ENCODE results near the gene CLTCL1.
"Not testable (repeated sequence)": the region's sequence is repeated elsewhere in the genome, so short reads cannot be mapped to it uniquely, and the experiment has no call there.

CLTCL1 gene

DNA sequence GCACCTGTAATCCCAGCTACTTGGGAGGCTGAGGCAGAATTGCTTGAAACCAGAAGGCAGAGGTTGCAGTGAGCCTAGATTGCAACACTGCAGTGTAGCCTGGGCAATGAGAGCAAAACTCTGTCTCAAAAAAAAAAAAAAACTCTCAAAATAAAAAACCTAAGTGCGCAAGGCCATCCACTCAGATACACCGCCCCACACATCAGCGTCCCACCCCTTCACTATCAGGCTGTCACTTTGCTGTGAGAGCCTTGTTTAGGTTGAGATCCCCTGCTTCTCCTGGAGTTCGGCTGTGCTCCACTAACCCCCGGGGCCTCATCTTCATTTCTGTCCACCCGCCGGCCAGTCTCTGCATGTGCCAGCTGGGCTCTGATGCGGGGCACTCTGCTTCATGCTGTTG, 125.1 kb downstream of the CLTCL1 start:
- DNase-seq (ENCODE audit: extremely low read depth, insufficient read length) = no peak
- Histone ChIP-seq H3K27me3 (replicated peaks; ENCODE audit: control insufficient read depth, insufficient read depth, low read length) (peaks cover 4% of the 10 kb centered on the region; the same call in 1 of the 2 replicates), H3K36me3 (ENCODE audit: control insufficient read depth, insufficient read depth, low read length) (no peaks in the 10 kb centered on the region), H3K4me3 (replicated peaks; ENCODE audit: low read depth, low read length) (no peak overlapping the region)
- TF ChIP-seq, protein P1, sequence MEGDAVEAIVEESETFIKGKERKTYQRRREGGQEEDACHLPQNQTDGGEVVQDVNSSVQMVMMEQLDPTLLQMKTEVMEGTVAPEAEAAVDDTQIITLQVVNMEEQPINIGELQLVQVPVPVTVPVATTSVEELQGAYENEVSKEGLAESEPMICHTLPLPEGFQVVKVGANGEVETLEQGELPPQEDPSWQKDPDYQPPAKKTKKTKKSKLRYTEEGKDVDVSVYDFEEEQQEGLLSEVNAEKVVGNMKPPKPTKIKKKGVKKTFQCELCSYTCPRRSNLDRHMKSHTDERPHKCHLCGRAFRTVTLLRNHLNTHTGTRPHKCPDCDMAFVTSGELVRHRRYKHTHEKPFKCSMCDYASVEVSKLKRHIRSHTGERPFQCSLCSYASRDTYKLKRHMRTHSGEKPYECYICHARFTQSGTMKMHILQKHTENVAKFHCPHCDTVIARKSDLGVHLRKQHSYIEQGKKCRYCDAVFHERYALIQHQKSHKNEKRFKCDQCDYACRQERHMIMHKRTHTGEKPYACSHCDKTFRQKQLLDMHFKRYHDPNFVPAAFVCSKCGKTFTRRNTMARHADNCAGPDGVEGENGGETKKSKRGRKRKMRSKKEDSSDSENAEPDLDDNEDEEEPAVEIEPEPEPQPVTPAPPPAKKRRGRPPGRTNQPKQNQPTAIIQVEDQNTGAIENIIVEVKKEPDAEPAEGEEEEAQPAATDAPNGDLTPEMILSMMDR (IDR thresholded peaks at IDR 0.05; ENCODE audit: insufficient read depth, low read length, poor library complexity, severe bottlenecking) = no peak

DNA sequence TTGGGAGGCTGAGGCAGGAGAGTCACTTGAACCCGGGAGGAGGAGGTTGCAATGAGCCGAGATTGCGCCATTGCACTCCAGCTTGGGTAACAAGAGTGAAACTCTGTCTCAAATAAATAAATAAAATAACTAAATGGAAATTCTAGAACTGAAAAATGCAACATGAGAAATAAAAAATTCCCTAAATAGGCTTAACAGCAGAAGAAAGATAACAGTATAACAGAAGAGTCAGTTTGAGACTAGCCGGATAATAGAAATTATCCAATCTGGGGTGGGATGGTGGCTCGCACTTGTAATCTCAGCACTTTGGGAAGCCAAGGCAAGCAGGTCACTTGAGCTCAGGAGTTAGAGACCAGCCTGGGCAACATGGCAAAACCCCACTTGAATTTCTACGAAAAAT, 127.1 kb downstream of the CLTCL1 start:
- no peak for DNase-seq (ENCODE audit: extremely low read depth, insufficient read length)
- H3K36me3 ChIP-seq (ENCODE audit: control insufficient read depth, insufficient read depth, low read length) = no peaks in the 10 kb centered on the region
- peaks cover 1% of the 10 kb centered on the region; the same call in 1 of the 2 replicates for H3K27me3 ChIP-seq (replicated peaks; ENCODE audit: control insufficient read depth, insufficient read depth, low read length)
- no peak overlapping the region for H3K4me3 ChIP-seq (replicated peaks; ENCODE audit: low read depth, low read length)
- TF ChIP-seq, protein P1 (IDR thresholded peaks at IDR 0.05; ENCODE audit: insufficient read depth, low read length, poor library complexity, severe bottlenecking) = no peak

DNA sequence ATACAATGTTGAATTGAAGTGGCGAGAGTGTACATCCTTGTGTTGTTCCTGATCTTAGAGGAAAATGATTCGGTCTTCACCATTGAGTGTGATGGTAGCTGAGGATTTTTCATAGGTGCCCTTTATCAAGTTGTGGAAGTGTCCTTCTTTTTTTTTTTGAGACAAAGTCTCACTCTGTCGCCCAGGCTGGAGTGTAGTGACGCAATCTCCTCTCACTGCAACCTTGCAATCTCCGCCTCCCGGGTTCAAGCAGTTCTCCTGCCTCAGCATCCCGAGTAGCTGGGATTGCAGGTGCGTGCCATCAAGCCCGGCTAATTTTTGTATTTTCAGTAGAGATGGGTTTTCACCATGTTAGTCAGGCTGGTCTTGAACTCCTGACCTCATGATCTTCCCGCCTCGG, 132.9 kb downstream of the CLTCL1 start:
- H3K36me3 ChIP-seq (ENCODE audit: control insufficient read depth, insufficient read depth, low read length); H3K4me3 ChIP-seq (replicated peaks; ENCODE audit: low read depth, low read length): not testable (repeated sequence)

DNA sequence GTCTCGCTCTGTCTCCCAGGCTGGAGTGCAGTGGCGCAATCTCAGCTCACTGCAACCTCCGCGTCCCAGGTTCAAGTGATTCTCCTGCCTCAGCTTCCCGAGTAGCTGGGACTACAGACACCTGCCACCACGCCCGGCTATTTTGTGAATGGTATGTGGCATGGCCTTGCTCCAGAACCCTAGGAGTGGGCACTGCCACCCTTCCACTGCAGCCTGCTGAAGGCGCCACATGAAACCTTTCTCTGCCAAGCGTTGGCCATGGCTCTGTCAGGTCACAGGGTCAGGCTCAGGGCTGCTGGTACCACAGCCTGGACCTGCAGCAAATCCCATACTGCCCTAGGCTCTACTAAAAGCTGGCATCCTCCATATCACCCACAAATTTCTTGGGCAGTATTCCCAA, 135.4 kb downstream of the CLTCL1 start:
- H3K36me3 ChIP-seq (ENCODE audit: control insufficient read depth, insufficient read depth, low read length); H3K27me3 ChIP-seq (replicated peaks; ENCODE audit: control insufficient read depth, insufficient read depth, low read length); DNase-seq (ENCODE audit: extremely low read depth, insufficient read length); H3K4me3 ChIP-seq (replicated peaks; ENCODE audit: low read depth, low read length): not testable (repeated sequence)

More for the DNA sequence above, 132.9 kb downstream of the CLTCL1 start:
- not testable (repeated sequence) for DNase-seq (ENCODE audit: extremely low read depth, insufficient read length); H3K27me3 ChIP-seq (replicated peaks; ENCODE audit: control insufficient read depth, insufficient read depth, low read length)

DNA sequence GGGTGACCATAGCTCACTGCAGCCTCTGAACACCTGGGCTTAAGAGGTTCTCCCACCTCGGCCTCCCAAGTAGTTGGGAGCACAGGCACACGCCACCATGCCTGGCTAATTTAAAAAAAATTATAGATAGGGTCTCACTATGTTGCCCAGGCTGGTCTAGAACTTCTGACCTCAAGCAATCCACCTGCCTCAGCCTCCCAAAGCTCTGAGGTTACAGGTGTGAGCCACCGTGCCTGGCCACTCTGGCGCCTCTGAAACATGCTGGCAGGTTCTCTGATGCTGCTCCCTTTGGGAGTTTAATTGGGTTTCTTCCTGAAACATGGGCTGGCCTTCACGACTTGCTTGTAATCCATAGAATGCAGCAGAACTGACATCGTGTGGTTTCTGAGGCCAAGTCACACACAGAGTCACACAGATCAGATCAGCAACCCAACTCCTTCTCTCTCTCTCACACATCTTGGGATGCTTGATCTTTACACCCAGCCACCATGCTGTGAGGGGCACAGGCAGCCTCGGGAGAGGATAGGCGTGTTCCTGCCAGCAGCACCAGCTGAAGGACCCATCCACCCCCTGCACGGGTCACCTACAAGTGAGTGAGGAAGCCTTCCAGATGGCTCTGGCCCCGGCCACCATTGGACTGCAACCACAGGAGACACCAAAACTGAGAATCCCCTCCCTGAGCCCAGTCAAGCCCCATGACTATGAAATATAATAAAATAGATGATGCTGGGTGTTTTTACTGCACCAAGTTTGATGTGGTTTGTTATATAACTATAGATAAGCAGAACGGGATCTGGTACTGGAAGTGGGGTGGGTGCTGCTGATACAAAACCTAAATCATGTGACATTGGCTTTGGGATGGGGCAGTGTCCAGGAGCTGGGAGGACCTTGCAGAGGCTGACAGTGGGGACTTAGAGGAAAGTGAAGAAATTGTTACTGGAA, 138.3 kb downstream of the CLTCL1 start:
- Histone ChIP-seq H3K36me3 (ENCODE audit: control insufficient read depth, insufficient read depth, low read length) (no peaks in the 10 kb centered on the region), H3K27me3 (replicated peaks; ENCODE audit: control insufficient read depth, insufficient read depth, low read length) (peaks cover 1% of the 10 kb centered on the region; the same call in 1 of the 2 replicates), H3K4me3 (replicated peaks; ENCODE audit: low read depth, low read length) (no peak overlapping the region)
- TF ChIP-seq, protein P1 (IDR thresholded peaks at IDR 0.05; ENCODE audit: insufficient read depth, low read length, poor library complexity, severe bottlenecking) = no peak
- DNase-seq (ENCODE audit: extremely low read depth, insufficient read length) = no peak

DNA sequence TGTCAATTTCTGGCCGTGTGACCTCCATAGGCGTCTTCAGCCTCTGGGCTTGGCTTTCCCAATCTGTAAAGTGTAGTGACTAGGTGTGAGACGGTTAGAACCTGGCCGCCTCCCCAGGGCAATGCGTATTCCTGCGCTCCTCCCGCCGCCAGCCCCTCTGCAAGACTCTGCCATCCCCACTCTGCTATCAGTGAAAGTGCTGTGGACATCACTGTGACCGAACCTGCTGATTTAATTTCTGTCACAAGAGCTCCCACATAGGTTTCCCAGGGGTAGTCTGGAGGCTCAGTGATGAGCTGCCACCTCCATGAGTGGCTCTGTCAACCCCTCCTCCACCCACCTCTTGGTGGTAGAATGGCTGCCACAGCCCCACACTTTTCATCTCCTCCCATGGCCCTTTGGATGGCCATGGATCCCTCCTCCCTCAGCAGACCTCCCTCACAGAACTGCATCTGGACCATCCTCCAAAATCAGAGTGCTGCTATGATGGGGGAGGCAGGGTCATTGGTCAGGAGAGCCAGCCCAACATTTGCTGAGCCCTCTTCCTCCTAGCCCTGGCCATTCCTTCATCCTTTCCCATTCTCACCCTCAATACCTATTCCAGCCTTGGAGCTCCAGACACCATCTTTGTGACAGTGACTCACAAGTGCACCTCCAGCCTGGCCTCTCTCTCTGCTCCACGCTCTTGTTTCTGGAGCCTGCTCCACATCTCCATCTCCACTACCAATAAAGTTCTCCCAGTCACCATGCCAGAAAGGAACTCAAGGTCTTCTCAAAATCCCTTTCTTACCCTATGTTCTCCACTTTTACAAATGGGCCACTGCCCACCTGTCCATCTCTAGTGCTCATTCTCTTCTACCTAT, 140.0 kb downstream of the CLTCL1 start:
- Histone ChIP-seq H3K4me3 (replicated peaks; ENCODE audit: low read depth, low read length) (no peak overlapping the region), H3K36me3 (ENCODE audit: control insufficient read depth, insufficient read depth, low read length) (no peaks in the 10 kb centered on the region), H3K27me3 (replicated peaks; ENCODE audit: control insufficient read depth, insufficient read depth, low read length) (peaks cover 1% of the 10 kb centered on the region; the same call in 1 of the 2 replicates)
- DNase-seq (ENCODE audit: extremely low read depth, insufficient read length) = no peak
- TF ChIP-seq, protein P1 (IDR thresholded peaks at IDR 0.05; ENCODE audit: insufficient read depth, low read length, poor library complexity, severe bottlenecking) = no peak

All from GM06990 (cell line).